Measurements from ENCODE around the gene SCLY. TPM values are rescaled to one million over a fixed set of nuclear protein-coding genes. Genes with fewer than 3 reads are reported as not detected.

SCLY gene
- polyA plus RNA-seq, 1 experiment = 11.2 TPM

DNA sequence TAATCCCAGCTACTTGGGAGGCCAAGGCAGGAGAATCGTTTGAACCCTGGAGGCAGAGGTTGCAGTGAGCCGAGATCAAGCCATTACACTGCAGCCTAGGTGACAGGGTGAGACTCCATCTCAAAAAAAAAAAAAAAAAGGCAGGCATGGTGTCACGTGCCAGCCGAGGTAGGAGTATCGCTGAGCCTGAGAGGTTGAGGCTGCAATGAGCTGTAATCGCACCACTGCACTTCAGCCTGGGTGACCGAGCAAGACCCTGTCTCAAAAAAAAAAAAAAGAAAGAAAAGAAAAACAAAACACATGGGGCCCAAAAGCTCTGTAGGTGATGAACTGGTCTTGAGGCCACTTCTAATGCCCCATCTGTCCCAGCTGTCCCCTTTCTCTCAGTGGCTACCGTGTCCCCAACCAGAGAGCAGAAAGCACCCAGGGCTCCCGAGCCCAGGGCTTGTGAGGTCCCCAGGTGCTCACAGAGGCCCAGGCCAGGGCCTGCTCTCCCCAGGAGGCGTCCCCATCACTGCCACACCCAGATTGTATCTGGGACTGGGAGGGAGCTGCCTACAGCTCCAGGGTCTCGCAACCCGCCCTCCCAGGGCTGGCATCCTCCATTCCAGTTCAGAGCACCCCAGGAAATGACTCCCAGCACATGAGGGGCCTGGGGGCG, 86.2 kb downstream of the SCLY start:
- POLR2A ChIA-PET = interaction anchor here (0.7 kb wide), 1 partner anchor 8 kb away, joined by 3 read pairs; no protein-coding TSS in a partner anchor
- CTCF ChIA-PET = interaction anchor here (1.4 kb wide), 1 partner anchor 20 kb away, joined by 7 read pairs; no protein-coding TSS in a partner anchor
- H3K9me3 ChIP-seq (ENCODE audit: control insufficient read depth, insufficient read depth, low read length) = peaks cover 7% of the 10 kb centered on the region; the same call in 1 of the 2 replicates
- H3K4me3 ChIP-seq (ENCODE audit: low read depth, low read length) = no peak overlapping the region
- no peaks in the 10 kb centered on the region for H3K27me3 ChIP-seq (ENCODE audit: control insufficient read depth, insufficient read depth, low read length)
- DNase-seq (ENCODE audit: low read depth, low spot score) = no peak
- TF ChIP-seq, protein P1, sequence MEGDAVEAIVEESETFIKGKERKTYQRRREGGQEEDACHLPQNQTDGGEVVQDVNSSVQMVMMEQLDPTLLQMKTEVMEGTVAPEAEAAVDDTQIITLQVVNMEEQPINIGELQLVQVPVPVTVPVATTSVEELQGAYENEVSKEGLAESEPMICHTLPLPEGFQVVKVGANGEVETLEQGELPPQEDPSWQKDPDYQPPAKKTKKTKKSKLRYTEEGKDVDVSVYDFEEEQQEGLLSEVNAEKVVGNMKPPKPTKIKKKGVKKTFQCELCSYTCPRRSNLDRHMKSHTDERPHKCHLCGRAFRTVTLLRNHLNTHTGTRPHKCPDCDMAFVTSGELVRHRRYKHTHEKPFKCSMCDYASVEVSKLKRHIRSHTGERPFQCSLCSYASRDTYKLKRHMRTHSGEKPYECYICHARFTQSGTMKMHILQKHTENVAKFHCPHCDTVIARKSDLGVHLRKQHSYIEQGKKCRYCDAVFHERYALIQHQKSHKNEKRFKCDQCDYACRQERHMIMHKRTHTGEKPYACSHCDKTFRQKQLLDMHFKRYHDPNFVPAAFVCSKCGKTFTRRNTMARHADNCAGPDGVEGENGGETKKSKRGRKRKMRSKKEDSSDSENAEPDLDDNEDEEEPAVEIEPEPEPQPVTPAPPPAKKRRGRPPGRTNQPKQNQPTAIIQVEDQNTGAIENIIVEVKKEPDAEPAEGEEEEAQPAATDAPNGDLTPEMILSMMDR (IDR thresholded peaks at IDR 0.05; ENCODE audit: low read depth, low read length) = no peak
- H3K27ac ChIP-seq (ENCODE audit: low read depth, low read length) = no peak overlapping the region

DNA sequence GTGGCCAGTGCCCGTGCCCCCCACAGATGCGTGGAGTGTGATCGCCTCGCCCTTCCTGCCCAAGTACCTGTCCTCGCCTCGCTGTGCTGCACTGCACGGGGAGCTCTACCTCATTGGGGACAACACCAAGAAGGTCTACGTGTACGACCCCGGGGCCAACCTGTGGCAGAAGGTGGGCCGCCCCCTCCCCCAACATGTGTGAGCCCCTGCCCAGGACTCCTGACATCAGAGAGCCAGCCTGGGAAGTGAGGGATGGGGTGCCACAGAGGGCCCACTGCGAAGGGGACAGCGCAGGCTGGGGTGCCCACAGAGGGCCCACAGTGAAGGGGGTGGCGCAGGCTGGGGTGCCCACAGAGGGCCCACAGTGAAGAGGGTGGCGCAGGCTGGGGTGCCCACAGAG, 88.2 kb downstream of the SCLY start:
- Histone ChIP-seq H3K9me3 (ENCODE audit: control insufficient read depth, insufficient read depth, low read length) (peaks cover 16% of the 10 kb centered on the region), H3K27ac (ENCODE audit: low read depth, low read length) (no peak overlapping the region), H3K27me3 (ENCODE audit: control insufficient read depth, insufficient read depth, low read length) (no peaks in the 10 kb centered on the region), H3K4me3 (ENCODE audit: low read depth, low read length) (no peak overlapping the region)
- TF ChIP-seq, protein P1 (IDR thresholded peaks at IDR 0.05; ENCODE audit: low read depth, low read length) = no peak
- no peak for DNase-seq (ENCODE audit: low read depth, low spot score)
- ChIA-PET POLR2A (no interaction called here), CTCF (no interaction called here)

Small RNA genes within 50 kb of the gene (small RNA-seq; reads per million reads assigned to genes)
- gene RNU6-1333P (ENCODE audit: insufficient read length, low read depth) = not detected

Other genes with a start within 250 kb of the SCLY start
- gene RAMP1, start 201.4 kb upstream of the SCLY start, polyA plus RNA-seq (2011; rRNA removed) = 26.5 and 47.7 TPM in 2 replicates
- gene UBE2F, start 94.0 kb upstream of the SCLY start, polyA plus RNA-seq (2011; rRNA removed) = 91.8 and 119 TPM in 2 replicates
- 1.0 TPM in 2 replicates for gene ESPNL, start 39.3 kb downstream of the SCLY start, polyA plus RNA-seq (2011; rRNA removed)
- not detected in 2 replicates for gene KLHL30, start 77.7 kb downstream of the SCLY start, polyA plus RNA-seq (2011; rRNA removed)
- gene ERFE, start 98.0 kb downstream of the SCLY start, polyA plus RNA-seq (2011; rRNA removed) = 2.4 and 2.9 TPM in 2 replicates
- gene ILKAP, start 142.7 kb downstream of the SCLY start, polyA plus RNA-seq (2011; rRNA removed) = 29.4 and 34.9 TPM in 2 replicates
- 2.9 and 3.9 TPM in 2 replicates for gene HES6, start 179.0 kb downstream of the SCLY start, polyA plus RNA-seq (2011; rRNA removed)
- 1.7 and 1.9 TPM in 2 replicates for gene PER2, start 227.6 kb downstream of the SCLY start, polyA plus RNA-seq (2011; rRNA removed)